Muscle layer of colon (tissue), 2 donors: ENCODE results near the gene CDC42EP3.

Source experiments
- H3K27ac ChIP-seq: one replicate; pipeline ENCODE4 v1.7.0; 2013; ENCODE audit warnings: low read depth, mild to moderate bottlenecking, low read length, moderate library complexity
- H3K27me3 ChIP-seq, 2 donors: one replicate each; pipeline ENCODE4 v1.7.0; 2013; ENCODE audit warnings: low read length in 2 of 2, mild to moderate bottlenecking in 2 of 2; ENCODE audit not compliant: insufficient read depth in 2 of 2, control insufficient read depth in 1 of 2
- H3K36me3 ChIP-seq: one replicate; pipeline ENCODE4 v1.7.0; 2013; ENCODE audit warnings: mild to moderate bottlenecking, low read length; ENCODE audit not compliant: insufficient read depth
- H3K4me1 ChIP-seq: one replicate; pipeline ENCODE4 v1.7.0; 2013; ENCODE audit warnings: mild to moderate bottlenecking, low read length; ENCODE audit not compliant: insufficient read depth
- H3K4me3 ChIP-seq, 2 donors: one replicate each; pipeline ENCODE4 v1.7.0; 2013; ENCODE audit warnings: low read length in 2 of 2, low read depth in 1 of 2, mild to moderate bottlenecking in 1 of 2, moderate library complexity in 1 of 2
- H3K9ac ChIP-seq: one replicate; pipeline ENCODE4 v1.7.0; 2013; ENCODE audit warnings: low read length
- H3K9me3 ChIP-seq: one replicate; pipeline ENCODE4 v1.7.0; 2013; ENCODE audit warnings: mild to moderate bottlenecking, low read length
- donor health status: abdominal sarcoma.
- donor health status: Adenocarcinoma of cecum.

CDC42EP3 gene

DNA sequence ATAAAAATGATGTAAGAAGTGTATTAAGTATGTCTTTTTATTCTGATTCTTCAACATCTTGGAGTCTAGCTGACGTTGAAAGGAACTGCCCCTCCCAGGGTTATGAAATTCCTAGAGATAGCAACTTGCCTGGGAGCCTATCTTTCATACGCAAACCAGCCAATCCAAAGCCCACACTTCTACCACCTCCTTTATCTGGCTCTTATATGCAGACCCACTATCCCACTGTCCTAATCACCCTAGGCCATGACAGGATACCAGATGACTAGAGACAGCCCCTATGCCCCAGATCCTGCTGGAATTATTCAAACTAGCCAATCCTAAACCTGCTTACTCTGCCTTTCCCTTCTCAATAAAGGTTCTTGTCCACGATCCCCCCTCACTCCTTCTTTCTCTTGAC is 11.8 kb upstream of the CDC42EP3 start:
- H3K4me3 ChIP-seq, result no peak overlapping the region
- H3K27me3 ChIP-seq, result no peaks in the 10 kb centered on the region
- no peak overlapping the region for H3K27ac ChIP-seq
- H3K9ac ChIP-seq, result no peak overlapping the region
- no peaks in the 10 kb centered on the region for H3K36me3 ChIP-seq
- peaks cover 1% of the 10 kb centered on the region for H3K4me1 ChIP-seq
- H3K9me3 ChIP-seq, result no peaks in the 10 kb centered on the region

DNA sequence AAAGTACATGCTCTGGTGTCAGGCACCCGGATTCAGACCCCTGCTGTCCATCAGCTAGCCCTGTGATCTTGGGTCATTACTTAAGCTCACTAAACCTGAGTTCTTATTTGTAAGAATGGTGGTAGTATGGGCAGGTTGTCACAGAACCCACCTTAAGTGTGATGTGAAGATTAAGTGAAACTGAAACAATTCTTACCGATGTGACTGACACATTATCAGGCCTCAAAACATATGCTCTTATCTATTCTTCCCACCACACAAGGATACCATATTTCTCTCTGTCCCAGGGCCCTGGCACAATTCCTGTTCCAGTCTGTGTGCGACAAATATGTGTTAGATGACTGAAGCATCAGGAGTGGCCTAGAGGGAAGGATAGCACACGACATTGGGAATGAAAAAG is 11.0 kb upstream of the CDC42EP3 start:
- no peak overlapping the region for H3K4me3 ChIP-seq
- H3K27me3 ChIP-seq, result no peaks in the 10 kb centered on the region

DNA sequence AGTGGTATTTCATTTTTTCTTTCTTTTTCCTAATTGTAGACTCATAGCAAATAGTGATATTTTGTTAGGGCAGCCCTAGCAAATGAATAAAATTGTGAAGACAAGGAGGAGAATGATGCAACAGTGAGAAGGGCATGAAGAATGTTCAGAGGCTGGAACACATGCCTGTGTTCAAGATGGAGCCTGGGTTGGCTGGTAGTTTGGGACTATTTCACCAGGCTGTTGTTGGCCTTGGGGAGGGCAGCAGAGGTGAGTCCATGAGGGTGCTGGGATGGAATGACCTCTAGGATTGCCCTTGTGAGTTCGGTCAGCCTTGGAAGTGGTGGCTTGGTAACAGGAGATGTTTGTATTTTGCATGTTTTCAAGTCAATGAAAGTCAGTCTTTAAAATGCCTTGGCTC is 10.1 kb upstream of the CDC42EP3 start:
- H3K36me3 ChIP-seq, result no peaks in the 10 kb centered on the region
- H3K27me3 ChIP-seq, result no peaks in the 10 kb centered on the region
- H3K9me3 ChIP-seq, result no peaks in the 10 kb centered on the region
- H3K4me1 ChIP-seq, result peaks cover 7% of the 10 kb centered on the region
- no peak overlapping the region for H3K9ac ChIP-seq
- H3K27ac ChIP-seq, result no peak overlapping the region
- no peak overlapping the region for H3K4me3 ChIP-seq

More for the DNA sequence above, 11.0 kb upstream of the CDC42EP3 start:
- H3K4me1 ChIP-seq, result peaks cover 7% of the 10 kb centered on the region
- H3K9me3 ChIP-seq, result no peaks in the 10 kb centered on the region
- no peak overlapping the region for H3K9ac ChIP-seq
- H3K36me3 ChIP-seq, result no peaks in the 10 kb centered on the region
- H3K27ac ChIP-seq, result no peak overlapping the region

DNA sequence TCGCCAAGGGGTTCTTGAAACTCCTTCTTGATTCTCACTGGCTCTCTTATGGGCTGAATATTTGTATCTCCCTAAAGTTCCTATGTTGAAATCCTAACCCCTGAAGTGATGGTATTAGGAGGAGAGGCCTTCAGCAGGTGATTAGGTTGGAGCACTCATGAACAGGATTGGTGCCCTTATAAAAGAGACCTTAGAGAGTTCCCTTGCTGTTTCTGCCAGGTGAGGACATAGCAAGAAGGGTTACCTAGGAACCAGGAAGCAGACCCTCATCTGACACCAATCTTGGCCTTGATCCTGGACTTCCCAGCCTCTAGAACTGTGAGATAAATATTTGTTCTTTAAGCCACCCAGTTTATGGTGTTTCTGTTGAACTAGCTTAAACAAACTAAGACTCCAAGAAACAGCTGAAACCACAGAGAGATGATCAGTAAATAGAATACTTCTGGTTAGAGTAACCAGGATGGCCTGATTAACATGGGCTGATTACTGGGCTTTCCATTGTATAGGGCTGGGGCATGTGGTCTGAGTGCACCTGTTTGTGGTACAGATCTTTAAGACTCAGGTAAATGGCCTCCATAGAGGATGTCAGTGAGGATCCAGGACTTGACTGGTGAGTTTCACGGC is 7.7 kb upstream of the CDC42EP3 start:
- no peaks in the 10 kb centered on the region for H3K27me3 ChIP-seq
- H3K9me3 ChIP-seq, result no peaks in the 10 kb centered on the region
- no peak overlapping the region for H3K9ac ChIP-seq
- H3K4me1 ChIP-seq, result peaks cover 7% of the 10 kb centered on the region
- H3K4me3 ChIP-seq, result no peak overlapping the region
- no peaks in the 10 kb centered on the region for H3K36me3 ChIP-seq
- H3K27ac ChIP-seq, result no peak overlapping the region

DNA sequence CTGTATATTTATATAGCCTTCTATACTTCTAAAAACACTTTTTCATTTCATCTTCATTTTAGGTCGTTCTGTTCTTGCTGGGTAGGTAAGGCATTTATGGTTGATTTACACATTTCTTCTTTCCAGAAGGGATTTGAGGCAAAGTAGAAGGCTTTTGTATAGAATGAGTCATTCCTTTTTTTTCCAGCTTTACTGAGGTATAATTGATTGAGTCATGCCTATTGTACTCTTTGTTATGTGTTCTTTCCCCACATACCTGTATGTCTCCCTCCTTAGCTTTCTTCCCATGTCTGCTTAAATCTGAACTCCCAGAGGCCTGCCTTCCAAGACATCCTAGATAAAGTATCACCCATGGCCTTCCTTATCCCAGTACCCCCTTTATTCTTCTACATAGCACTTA is 4.8 kb upstream of the CDC42EP3 start:
- no peaks in the 10 kb centered on the region for H3K9me3 ChIP-seq
- no peaks in the 10 kb centered on the region for H3K36me3 ChIP-seq
- peaks cover 11% of the 10 kb centered on the region for H3K4me1 ChIP-seq

DNA sequence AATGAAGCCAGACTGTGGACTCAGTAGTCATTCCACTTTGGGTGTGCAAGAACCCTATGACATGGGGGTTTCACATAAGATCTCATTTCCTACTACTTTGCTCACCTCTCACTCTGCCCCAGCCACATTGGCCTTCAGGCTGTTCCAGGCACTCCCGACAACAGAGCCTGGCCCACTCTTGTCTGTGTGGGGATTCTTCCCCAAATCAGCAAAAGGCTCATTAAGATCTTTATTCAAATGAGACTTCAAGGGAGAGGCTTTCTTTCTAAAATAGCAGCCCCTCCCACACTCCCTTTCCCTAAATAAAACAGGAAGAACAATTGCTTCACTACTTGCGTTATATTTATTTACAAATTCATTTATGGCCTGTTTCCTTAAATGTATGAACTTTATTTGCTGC is 3.5 kb upstream of the CDC42EP3 start:
- no peak overlapping the region for H3K9ac ChIP-seq
- H3K4me3 ChIP-seq, result no peak overlapping the region
- peaks cover 14% of the 10 kb centered on the region for H3K4me1 ChIP-seq
- no peaks in the 10 kb centered on the region for H3K36me3 ChIP-seq
- H3K9me3 ChIP-seq, result no peaks in the 10 kb centered on the region
- no peaks in the 10 kb centered on the region for H3K27me3 ChIP-seq
- H3K27ac ChIP-seq, result no peak overlapping the region

More for the DNA sequence above, 4.8 kb upstream of the CDC42EP3 start:
- Histone ChIP-seq H3K9ac (no peak overlapping the region), H3K4me3 (no peak overlapping the region), H3K27me3 (no peaks in the 10 kb centered on the region), H3K27ac (no peak overlapping the region)

DNA sequence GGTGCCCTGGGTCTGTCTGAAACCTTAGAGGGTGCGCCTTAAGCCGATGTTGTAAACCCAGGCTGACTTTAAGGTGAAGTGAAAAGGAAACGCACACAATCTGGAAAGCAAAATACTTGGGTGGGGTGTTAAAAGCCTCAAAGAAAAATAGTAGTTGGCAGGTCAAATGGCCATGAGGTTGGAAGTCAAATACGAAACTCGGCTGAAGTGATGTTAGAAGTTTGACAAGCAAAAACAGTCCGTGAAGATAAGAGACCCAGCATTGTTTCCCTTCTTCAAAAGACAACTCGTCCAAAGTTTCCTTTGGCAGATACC is 1.4 kb upstream of the CDC42EP3 start:
- Histone ChIP-seq H3K9ac (peak overlapping the region; percentile 78), H3K4me1 (peaks cover 20% of the 10 kb centered on the region), H3K4me3 (peak overlapping the region; percentile 70 to 86), H3K9me3 (no peaks in the 10 kb centered on the region), H3K36me3 (no peaks in the 10 kb centered on the region), H3K27me3 (no peaks in the 10 kb centered on the region), H3K27ac (peak overlapping the region; percentile 99)

GRCh38 chr2:37672104-37672869 is 845 bp upstream of the CDC42EP3 start:
- H3K4me3 ChIP-seq, result peak overlapping the region; percentile 70 to 86
- H3K27ac ChIP-seq, result peak overlapping the region; percentile 99
- no peaks in the 10 kb centered on the region for H3K9me3 ChIP-seq
- H3K9ac ChIP-seq, result peak overlapping the region; percentile 78
- H3K4me1 ChIP-seq, result peaks cover 23% of the 10 kb centered on the region
- H3K36me3 ChIP-seq, result peaks cover under 1% of the 10 kb centered on the region
- H3K27me3 ChIP-seq, result no peaks in the 10 kb centered on the region

DNA sequence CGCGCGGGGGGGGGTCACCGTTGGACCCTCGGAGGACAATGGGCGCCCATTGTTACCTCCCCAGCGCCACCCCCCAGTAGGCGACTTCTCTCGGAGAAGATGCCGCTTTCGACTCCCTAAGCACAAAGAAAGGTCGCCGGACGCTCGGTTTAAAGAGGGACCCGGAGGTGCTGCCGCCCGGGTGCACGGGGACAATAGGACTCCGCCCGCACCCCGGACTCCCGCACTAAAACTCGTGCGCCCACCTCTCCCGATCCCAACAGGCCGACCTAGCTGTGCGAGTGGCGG is 318 bp upstream of the CDC42EP3 start:
- no peaks in the 10 kb centered on the region for H3K27me3 ChIP-seq
- H3K4me1 ChIP-seq, result peaks cover 29% of the 10 kb centered on the region
- peak overlapping the region; percentile 70 to 86 for H3K4me3 ChIP-seq
- peak overlapping the region; percentile 78 for H3K9ac ChIP-seq
- peaks cover 5% of the 10 kb centered on the region for H3K36me3 ChIP-seq
- peak overlapping the region; percentile 99 for H3K27ac ChIP-seq
- H3K9me3 ChIP-seq, result no peaks in the 10 kb centered on the region

DNA sequence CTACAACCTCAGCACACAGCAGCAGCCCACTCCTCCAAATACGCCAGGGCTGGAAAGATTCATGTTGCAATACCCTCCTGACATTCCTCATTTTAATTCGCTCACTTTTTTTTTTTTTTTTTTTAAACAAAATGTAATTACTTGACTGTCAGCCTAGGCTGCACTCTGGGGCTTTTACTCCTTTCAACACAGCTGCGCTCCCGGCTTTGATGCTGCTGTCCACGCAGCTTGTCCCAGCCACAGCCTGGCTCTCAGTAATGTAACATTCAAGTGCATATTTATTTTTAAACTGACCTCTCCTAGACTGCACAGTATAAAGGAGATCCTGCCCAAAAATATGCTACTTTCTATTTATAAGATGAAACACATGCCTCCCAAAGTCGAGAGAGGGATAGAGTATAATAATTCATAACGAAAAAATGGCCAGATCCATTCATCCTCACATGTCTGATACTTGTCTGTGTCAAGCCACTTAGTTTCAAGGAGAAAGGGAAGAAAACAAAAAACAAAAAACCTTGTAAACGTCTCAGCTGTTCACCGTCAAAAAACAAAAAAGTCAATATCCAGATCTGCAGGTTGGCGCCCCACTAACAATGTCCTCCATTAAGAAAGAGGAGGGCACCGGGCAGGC is 949 bp downstream of the CDC42EP3 start:
- H3K27me3 ChIP-seq, result no peaks in the 10 kb centered on the region
- H3K36me3 ChIP-seq, result peaks cover 5% of the 10 kb centered on the region
- H3K27ac ChIP-seq, result peak overlapping the region; percentile 87
- peaks cover 41% of the 10 kb centered on the region for H3K4me1 ChIP-seq
- no peaks in the 10 kb centered on the region for H3K9me3 ChIP-seq
- peak overlapping the region; percentile 87 to 95 for H3K4me3 ChIP-seq
- H3K9ac ChIP-seq, result peak overlapping the region; percentile 95

GRCh38 chr2:37669446-37669845 is 2.0 kb downstream of the CDC42EP3 start:
- Histone ChIP-seq H3K36me3 (peaks cover 5% of the 10 kb centered on the region), H3K9ac (peak overlapping the region; percentile 95), H3K4me3 (peak overlapping the region; percentile 87 to 95), H3K27me3 (no peaks in the 10 kb centered on the region), H3K4me1 (peaks cover 52% of the 10 kb centered on the region), H3K27ac (peak overlapping the region; percentile 87), H3K9me3 (no peaks in the 10 kb centered on the region)
